Central memory CD8-positive, alpha-beta T cell (primary cell): Measurements from ENCODE around the gene ZMYND8.

Experiments
- ATAC-seq: fragments of 150-1000 bp; cut with Tn5 transposase; replicated peaks from 2 replicates; pipeline ENCODE4 v1.10.0; 2022; ENCODE audit warnings: mild to moderate bottlenecking, moderate FRiP score, moderate number of reproducible peaks; ENCODE audit not compliant: poor library complexity, severe bottlenecking; ENCODE audit errors: extremely low read depth
- DNase-seq, 2 donors: peaks; one replicate each; pipeline ENCODE4 v3.0.0; 2021; ENCODE audit warnings: low spot score in 2 of 2
- H3K27ac Mint-ChIP-seq: one replicate; pipeline ENCODE4 v1.8.0; 2022; ENCODE audit warnings: low read depth, mild to moderate bottlenecking, moderate library complexity, mixed read lengths
- H3K27me3 Mint-ChIP-seq: one replicate; pipeline ENCODE4 v1.8.0; 2022; ENCODE audit warnings: mixed read lengths
- H3K36me3 Mint-ChIP-seq: one replicate; pipeline ENCODE4 v1.8.0; 2022; ENCODE audit warnings: mild to moderate bottlenecking, moderate library complexity, mixed read lengths; ENCODE audit not compliant: insufficient read depth
- H3K4me1 Mint-ChIP-seq: one replicate; pipeline ENCODE4 v1.8.0; 2022; ENCODE audit warnings: mixed read lengths
- H3K4me3 Mint-ChIP-seq: one replicate; pipeline ENCODE4 v1.8.0; 2022; ENCODE audit warnings: mild to moderate bottlenecking, moderate library complexity, mixed read lengths
- H3K9me3 Mint-ChIP-seq: one replicate; pipeline ENCODE4 v1.8.0; 2022; ENCODE audit warnings: mixed read lengths

The ZMYND8 gene

DNA sequence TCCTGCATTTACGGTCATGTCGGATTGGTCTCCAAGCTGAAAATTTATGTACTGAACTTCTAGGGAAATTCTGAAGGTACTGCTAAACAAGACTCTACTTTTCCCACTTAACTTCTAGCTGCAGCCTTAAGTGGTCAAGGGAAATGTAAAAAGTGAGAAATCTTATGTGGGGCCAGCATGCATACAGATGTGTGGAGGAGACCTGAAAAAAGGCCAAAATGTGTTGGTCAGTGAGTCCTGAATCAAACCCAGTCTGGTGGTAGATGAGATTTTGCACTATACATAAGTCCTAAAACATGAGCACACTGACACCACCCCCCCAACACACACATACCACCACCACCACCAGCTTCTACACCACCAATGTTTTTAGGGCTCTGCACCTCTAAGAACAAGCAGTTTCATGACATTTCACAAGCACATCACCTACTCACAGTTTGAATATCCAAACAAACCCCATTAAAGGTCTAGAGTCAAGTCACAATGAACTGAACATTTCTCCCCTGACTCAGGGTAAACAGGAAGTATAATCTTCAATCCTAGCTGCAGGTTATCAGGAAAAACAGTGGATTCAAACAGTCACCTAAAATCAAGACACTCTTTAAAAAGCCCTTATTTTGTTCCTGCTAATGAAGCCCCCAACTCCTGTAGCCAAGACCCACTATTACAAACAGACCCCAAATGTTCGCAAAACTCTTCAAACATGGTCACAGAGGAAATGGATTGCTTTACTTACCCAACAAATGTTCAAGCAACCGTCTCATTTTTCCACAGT, 1.6 kb downstream of the ZMYND8 start:
- ATAC-seq (no peak), DNase-seq (no peak)
- Mint-ChIP-seq H3K9me3 (no peaks in the 10 kb centered on the region), H3K4me3 (peak overlapping the region; percentile 88), H3K27ac (peak overlapping the region; percentile 95), H3K36me3 (peaks cover 16% of the 10 kb centered on the region), H3K4me1 (peaks cover 41% of the 10 kb centered on the region), H3K27me3 (no peaks in the 10 kb centered on the region)

DNA sequence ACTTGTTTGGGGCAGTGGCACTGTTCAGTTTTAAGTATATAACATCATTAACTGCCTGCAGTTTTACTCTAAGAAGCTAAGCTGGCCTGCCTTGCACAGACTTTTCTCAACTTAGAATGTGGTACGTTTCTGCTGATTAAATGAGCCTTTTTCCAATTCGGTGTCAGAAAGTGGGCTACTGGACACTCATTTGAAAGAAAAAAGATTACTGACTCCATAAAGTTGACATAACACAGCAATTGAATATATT, 2.1 kb downstream of the ZMYND8 start:
- H3K4me1 Mint-ChIP-seq = peaks cover 41% of the 10 kb centered on the region
- H3K9me3 Mint-ChIP-seq = no peaks in the 10 kb centered on the region
- H3K27ac Mint-ChIP-seq = peak overlapping the region; percentile 95
- H3K4me3 Mint-ChIP-seq = peak overlapping the region; percentile 88
- H3K27me3 Mint-ChIP-seq = no peaks in the 10 kb centered on the region
- H3K36me3 Mint-ChIP-seq = peaks cover 16% of the 10 kb centered on the region
- DNase-seq (no peak), ATAC-seq (no peak)

- H3K27ac Mint-ChIP-seq = no peak overlapping the region
- no peaks in the 10 kb centered on the region for H3K27me3 Mint-ChIP-seq
- ATAC-seq = no peak
- no peak for DNase-seq
- H3K4me3 Mint-ChIP-seq = peak overlapping the region; percentile 88
- peaks cover 41% of the 10 kb centered on the region for H3K4me1 Mint-ChIP-seq
- H3K9me3 Mint-ChIP-seq = no peaks in the 10 kb centered on the region
- H3K36me3 Mint-ChIP-seq = peaks cover 16% of the 10 kb centered on the region
Measured at GRCh38 chr20:47353692-47354463, 2.6 kb downstream of the ZMYND8 start.

GRCh38 chr20:47353239-47353691, 3.2 kb downstream of the ZMYND8 start:
- Mint-ChIP-seq H3K4me1 (peaks cover 40% of the 10 kb centered on the region), H3K27me3 (no peaks in the 10 kb centered on the region), H3K4me3 (peak overlapping the region; percentile 38), H3K9me3 (no peaks in the 10 kb centered on the region), H3K36me3 (peaks cover 16% of the 10 kb centered on the region), H3K27ac (no peak overlapping the region)
- ATAC-seq (no peak), DNase-seq (no peak)

DNA sequence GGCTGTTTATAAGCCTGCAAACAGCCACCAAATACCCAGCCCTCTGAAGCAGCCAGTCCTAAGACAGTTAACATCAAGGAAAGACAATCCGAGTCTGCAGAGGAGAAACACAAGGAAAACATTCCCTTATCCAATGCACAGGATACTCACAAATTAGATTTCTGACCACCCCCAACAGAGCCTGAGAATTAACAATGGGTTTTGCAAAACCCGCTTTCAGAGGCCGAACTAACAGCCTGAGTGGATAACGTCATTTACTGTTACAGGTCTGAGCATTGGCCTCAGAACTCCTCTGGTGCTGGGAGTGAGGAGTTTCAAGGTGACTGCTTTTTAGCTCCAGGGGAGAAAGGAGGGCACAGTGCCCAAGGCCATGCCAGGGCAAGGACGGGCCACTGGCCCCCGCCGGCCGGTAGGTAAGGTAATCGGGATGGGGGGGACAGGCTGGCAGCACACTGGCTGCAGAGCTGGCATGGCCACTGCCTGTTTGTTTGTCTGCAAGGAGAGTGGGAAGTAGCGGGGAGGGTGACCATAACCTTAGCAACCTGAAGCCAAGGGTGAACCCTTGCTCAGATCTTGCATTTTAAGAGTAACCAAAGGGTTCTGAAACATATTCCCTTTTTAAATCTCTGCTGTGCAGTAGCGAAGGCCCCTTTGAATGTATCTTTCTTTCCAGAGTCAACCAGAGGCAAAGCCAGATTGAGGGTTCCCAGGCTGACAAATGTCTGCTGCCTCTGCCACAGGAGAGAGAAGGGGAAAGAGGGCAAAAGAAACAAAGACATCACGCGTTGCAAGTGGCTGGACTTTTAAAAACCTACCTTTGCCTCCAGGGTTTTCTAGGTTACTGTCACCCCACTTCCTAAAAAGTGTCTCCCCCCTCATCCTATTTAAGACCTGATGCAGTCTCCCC, 3.9 kb downstream of the ZMYND8 start:
- H3K4me3 Mint-ChIP-seq = peak overlapping the region; percentile 38
- H3K36me3 Mint-ChIP-seq = peaks cover 16% of the 10 kb centered on the region
- H3K4me1 Mint-ChIP-seq = peaks cover 37% of the 10 kb centered on the region
- H3K27me3 Mint-ChIP-seq = no peaks in the 10 kb centered on the region
- no peak overlapping the region for H3K27ac Mint-ChIP-seq
- ATAC-seq (no peak), DNase-seq (no peak)
- no peaks in the 10 kb centered on the region for H3K9me3 Mint-ChIP-seq

- no peak for ATAC-seq
- Mint-ChIP-seq H3K27ac (no peak overlapping the region), H3K9me3 (no peaks in the 10 kb centered on the region), H3K4me1 (peaks cover 41% of the 10 kb centered on the region), H3K4me3 (peak overlapping the region; percentile 38), H3K27me3 (no peaks in the 10 kb centered on the region), H3K36me3 (peaks cover 19% of the 10 kb centered on the region)
- no peak for DNase-seq
Measured at GRCh38 chr20:47351643-47352331, 4.7 kb downstream of the ZMYND8 start.

DNA sequence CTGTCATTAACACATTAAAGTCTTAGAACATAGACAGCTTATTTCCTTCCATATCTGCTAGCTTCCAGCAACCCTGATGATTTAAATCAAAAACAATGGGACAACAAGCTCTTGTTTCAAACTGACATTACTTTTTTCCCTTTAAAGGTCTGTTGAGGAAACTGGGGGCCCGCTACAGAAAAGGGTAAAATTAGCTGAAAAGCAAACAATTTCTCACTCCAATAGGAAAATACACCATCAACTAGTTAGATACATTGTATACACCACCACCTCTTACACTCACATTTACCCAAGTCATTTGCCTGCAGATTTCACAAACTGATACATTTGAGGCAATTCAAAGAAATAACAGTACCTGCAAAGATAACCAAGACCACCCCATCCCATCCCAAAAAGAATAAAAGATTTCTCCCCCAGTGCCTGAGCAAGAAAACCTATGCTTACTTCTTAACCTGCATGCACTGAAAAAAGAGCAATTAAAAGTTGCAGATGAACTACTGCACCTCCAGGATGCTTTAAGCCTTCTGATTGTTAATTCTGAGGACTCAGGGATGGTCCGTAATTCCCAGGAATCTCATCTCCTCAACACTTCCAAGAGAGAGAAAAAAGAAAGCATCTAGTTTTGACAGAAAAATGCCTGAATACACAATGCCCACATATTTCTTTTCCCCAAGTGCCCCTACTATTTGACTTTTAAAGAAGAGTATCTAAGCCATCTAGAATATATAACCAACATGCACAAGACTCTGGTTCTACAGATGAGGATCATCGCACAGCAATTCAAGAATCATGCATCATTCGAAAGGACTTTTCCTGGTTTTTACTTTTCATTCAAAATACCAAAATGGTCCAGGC, 5.6 kb downstream of the ZMYND8 start:
- peaks cover 17% of the 10 kb centered on the region for H3K36me3 Mint-ChIP-seq
- H3K4me1 Mint-ChIP-seq = peaks cover 40% of the 10 kb centered on the region
- no peak overlapping the region for H3K4me3 Mint-ChIP-seq
- no peaks in the 10 kb centered on the region for H3K27me3 Mint-ChIP-seq
- no peak for ATAC-seq
- no peaks in the 10 kb centered on the region for H3K9me3 Mint-ChIP-seq
- no peak overlapping the region for H3K27ac Mint-ChIP-seq
- DNase-seq = no peak

- Mint-ChIP-seq H3K4me1 (peaks cover 35% of the 10 kb centered on the region), H3K27me3 (no peaks in the 10 kb centered on the region), H3K27ac (no peak overlapping the region), H3K4me3 (no peak overlapping the region), H3K36me3 (peaks cover 18% of the 10 kb centered on the region), H3K9me3 (no peaks in the 10 kb centered on the region)
- DNase-seq (no peak), ATAC-seq (peak; percentile 52)
Measured at GRCh38 chr20:47350181-47350550, 6.3 kb downstream of the ZMYND8 start.

GRCh38 chr20:47349365-47350180, 6.9 kb downstream of the ZMYND8 start:
- peaks cover 33% of the 10 kb centered on the region for H3K4me1 Mint-ChIP-seq
- peaks cover 20% of the 10 kb centered on the region for H3K36me3 Mint-ChIP-seq
- H3K27me3 Mint-ChIP-seq = no peaks in the 10 kb centered on the region
- no peak overlapping the region for H3K27ac Mint-ChIP-seq
- ATAC-seq (no peak), DNase-seq (no peak)
- no peak overlapping the region for H3K4me3 Mint-ChIP-seq
- H3K9me3 Mint-ChIP-seq = no peaks in the 10 kb centered on the region

- Mint-ChIP-seq H3K4me1 (peaks cover 32% of the 10 kb centered on the region), H3K27me3 (no peaks in the 10 kb centered on the region), H3K9me3 (no peaks in the 10 kb centered on the region), H3K4me3 (no peak overlapping the region), H3K27ac (no peak overlapping the region), H3K36me3 (peaks cover 26% of the 10 kb centered on the region)
- no peak for DNase-seq
- no peak for ATAC-seq
Measured at GRCh38 chr20:47348539-47349142, 7.9 kb downstream of the ZMYND8 start.
